H1 (cell line): ENCODE results near the gene HIPK2.

Experiments used
- BACH1 ChIP-seq: IDR thresholded peaks from 2 replicates; pipeline ENCODE4 v1.6.1; 2012; ENCODE audit warnings: low read length, improper control_type of control experiment
- CEBPB ChIP-seq: IDR thresholded peaks from 2 replicates; pipeline ENCODE4 v1.6.1; 2012; ENCODE audit warnings: low read depth, low read length
- CTBP2 ChIP-seq: IDR thresholded peaks from 2 replicates; pipeline ENCODE4 v1.7.0; 2011; ENCODE audit warnings: borderline replicate concordance, mild to moderate bottlenecking, moderate library complexity, mixed read lengths, low read length; ENCODE audit not compliant: insufficient read depth, insufficient read length
- EZH2 ChIP-seq: fragments of 200-600 bp; sonication (generic); IDR thresholded peaks from 2 replicates; pipeline ENCODE4 v1.7.1; 2012; ENCODE audit warnings: low read depth, mild to moderate bottlenecking, moderate library complexity, low read length, inconsistent platforms; ENCODE audit not compliant: severe bottlenecking
- GTF2F1 ChIP-seq: IDR thresholded peaks from 2 replicates; pipeline ENCODE4 v1.6.1; 2012; ENCODE audit warnings: low read depth, low read length, improper control_type of control experiment, borderline replicate concordance
- JUN ChIP-seq: IDR thresholded peaks from 2 replicates; pipeline ENCODE4 v1.6.1; 2011; ENCODE audit warnings: low read depth, mild to moderate bottlenecking, improper control_type of control experiment, low read length
- JUND ChIP-seq: IDR thresholded peaks from 2 replicates; pipeline ENCODE4 v1.6.1; 2011; ENCODE audit warnings: mild to moderate bottlenecking, improper control_type of control experiment, low read length
- NRF1 ChIP-seq: IDR thresholded peaks from 2 replicates; pipeline ENCODE4 v1.6.1; 2011; ENCODE audit warnings: mild to moderate bottlenecking, low read depth, low read length, improper control_type of control experiment
- POLR2A ChIP-seq, 2 experiments: IDR thresholded peaks; 1 replicate in 1 of 2; 2 replicates in 1 of 2; pipeline ENCODE4 v1.6.1; 2011; ENCODE audit warnings: low read depth in 2 of 2, low read length in 2 of 2, mild to moderate bottlenecking in 2 of 2; ENCODE audit errors: control extremely low read depth in 1 of 2
- RAD21 ChIP-seq, 2 experiments: IDR thresholded peaks in 1 of 2; conservative IDR thresholded peaks in 1 of 2; 2 replicates each; pipeline ENCODE4 v1.6.1; 2011; ENCODE audit warnings: low read depth in 2 of 2, low read length in 2 of 2, improper control_type of control experiment in 1 of 2, inconsistent platforms in 1 of 2, mild to moderate bottlenecking in 1 of 2, moderate library complexity in 1 of 2
- RXRA ChIP-seq: IDR thresholded peaks from 2 replicates; pipeline ENCODE4 v1.6.1; 2011; ENCODE audit warnings: low read depth, mild to moderate bottlenecking, low read length, moderate library complexity; ENCODE audit not compliant: insufficient read depth
- SIN3A ChIP-seq, 2 experiments: IDR thresholded peaks in 1 of 2; conservative IDR thresholded peaks in 1 of 2; 2 replicates each; pipeline ENCODE4 v1.6.1; 2011 to 2012; ENCODE audit warnings: low read length in 2 of 2, improper control_type of control experiment in 1 of 2, low read depth in 1 of 2, mild to moderate bottlenecking in 1 of 2
- SIX5 ChIP-seq: IDR thresholded peaks from 2 replicates; pipeline ENCODE4 v1.6.1; 2011; ENCODE audit warnings: mild to moderate bottlenecking, low read depth, low read length
- TF ChIP-seq, protein P1 (sequence below), 3 experiments: IDR thresholded peaks; 1 replicate in 2 of 3; 2 replicates in 1 of 3; pipeline versions ENCODE4 v1.5.1 to v1.6.1; 2011; ENCODE audit warnings: low read length in 3 of 3, mild to moderate bottlenecking in 3 of 3, inconsistent platforms in 2 of 3, low read depth in 1 of 3, moderate library complexity in 1 of 3; ENCODE audit not compliant: insufficient read depth in 1 of 3; ENCODE audit errors: control extremely low read depth in 1 of 3

DNA sequence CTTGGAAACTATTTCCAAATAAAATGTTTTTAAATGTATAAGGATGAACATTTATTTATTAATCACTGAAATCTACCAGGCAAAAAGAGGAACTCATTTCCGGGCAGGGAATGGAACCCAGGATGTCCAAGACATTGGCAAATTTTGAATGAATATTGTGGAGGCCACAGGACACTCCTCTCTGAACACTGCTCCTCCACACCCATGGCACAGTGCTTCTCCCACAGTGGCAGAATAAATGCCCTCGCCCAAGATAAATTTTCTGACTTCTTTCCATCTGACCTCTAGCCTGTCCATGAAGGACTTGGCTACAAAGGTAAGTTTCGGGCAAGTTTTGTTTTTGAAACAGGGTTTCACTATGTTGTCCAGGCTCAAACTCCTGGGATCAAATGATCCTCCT is 39.0 kb downstream of the HIPK2 start:
- TF ChIP-seq RXRA, result no peak
- TF ChIP-seq, protein P1, sequence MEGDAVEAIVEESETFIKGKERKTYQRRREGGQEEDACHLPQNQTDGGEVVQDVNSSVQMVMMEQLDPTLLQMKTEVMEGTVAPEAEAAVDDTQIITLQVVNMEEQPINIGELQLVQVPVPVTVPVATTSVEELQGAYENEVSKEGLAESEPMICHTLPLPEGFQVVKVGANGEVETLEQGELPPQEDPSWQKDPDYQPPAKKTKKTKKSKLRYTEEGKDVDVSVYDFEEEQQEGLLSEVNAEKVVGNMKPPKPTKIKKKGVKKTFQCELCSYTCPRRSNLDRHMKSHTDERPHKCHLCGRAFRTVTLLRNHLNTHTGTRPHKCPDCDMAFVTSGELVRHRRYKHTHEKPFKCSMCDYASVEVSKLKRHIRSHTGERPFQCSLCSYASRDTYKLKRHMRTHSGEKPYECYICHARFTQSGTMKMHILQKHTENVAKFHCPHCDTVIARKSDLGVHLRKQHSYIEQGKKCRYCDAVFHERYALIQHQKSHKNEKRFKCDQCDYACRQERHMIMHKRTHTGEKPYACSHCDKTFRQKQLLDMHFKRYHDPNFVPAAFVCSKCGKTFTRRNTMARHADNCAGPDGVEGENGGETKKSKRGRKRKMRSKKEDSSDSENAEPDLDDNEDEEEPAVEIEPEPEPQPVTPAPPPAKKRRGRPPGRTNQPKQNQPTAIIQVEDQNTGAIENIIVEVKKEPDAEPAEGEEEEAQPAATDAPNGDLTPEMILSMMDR (IDR thresholded peaks at IDR 0.05; ENCODE audit: control extremely low read depth in 1 of 3, insufficient read depth in 1 of 3, low read depth in 1 of 3, low read length in 3 of 3), result no peak
- TF ChIP-seq JUND, result no peak
- TF ChIP-seq RAD21 (IDR thresholded peaks at IDR 0.05 in 1 of 2, conservative IDR thresholded peaks at IDR 0.05 in 1 of 2; ENCODE audit: low read depth in 2 of 2, low read length in 2 of 2), result no peak
- no peak for TF ChIP-seq CEBPB
- no peak for TF ChIP-seq GTF2F1
- TF ChIP-seq JUN, result no peak
- no peak for TF ChIP-seq CTBP2
- TF ChIP-seq BACH1, result no peak
- TF ChIP-seq POLR2A (IDR thresholded peaks at IDR 0.05; ENCODE audit: control extremely low read depth in 1 of 2, low read depth in 2 of 2, low read length in 2 of 2), result no peak
- no peak for TF ChIP-seq SIN3A (conservative IDR thresholded peaks at IDR 0.05 in 1 of 2, IDR thresholded peaks at IDR 0.05 in 1 of 2; ENCODE audit: low read depth in 1 of 2, low read length in 2 of 2)
- no peak for TF ChIP-seq SIX5
- TF ChIP-seq EZH2, result no peak
- TF ChIP-seq NRF1, result no peak
